NCI-H446 (cell line): Measurements from ENCODE around the gene CYB561D2.

ENCODE experiments used
- DNase-seq, 2 experiments: peaks; one replicate each; lab custom pipeline; 2025; lab: John Stamatoyannopoulos, UW

The CYB561D2 gene

DNA sequence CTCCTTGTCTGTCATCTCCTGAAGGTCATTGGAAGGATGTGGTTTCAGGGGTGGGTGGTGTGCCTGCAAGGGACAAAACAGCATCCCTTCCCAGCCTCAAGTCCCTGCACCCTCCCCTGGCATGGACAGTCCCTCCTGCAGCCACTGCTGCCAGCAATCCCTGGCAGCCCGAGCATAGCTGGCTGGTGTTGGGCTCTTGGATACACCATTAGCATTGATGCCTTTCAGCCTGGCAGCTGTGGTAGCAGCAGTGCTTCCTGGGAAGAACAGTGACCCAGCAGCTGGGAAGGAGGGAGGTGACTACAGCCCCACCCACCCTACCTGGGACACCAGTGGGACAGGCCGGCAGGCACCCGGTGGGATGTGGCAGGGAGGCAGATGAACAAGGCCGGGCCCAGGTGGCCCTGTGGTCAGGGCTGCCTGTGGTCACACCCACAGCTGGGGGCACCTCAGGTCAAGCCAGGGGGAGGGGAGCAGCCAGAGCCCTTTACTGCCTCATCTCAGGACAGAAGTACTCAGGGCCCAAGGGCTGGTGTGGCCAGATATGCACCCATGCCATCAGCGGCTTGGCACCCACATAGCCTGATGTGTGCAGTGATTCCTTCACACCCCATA lies 41.5 kb downstream of the CYB561D2 start:
- peak; percentile 8 to 45 for DNase-seq

DNA sequence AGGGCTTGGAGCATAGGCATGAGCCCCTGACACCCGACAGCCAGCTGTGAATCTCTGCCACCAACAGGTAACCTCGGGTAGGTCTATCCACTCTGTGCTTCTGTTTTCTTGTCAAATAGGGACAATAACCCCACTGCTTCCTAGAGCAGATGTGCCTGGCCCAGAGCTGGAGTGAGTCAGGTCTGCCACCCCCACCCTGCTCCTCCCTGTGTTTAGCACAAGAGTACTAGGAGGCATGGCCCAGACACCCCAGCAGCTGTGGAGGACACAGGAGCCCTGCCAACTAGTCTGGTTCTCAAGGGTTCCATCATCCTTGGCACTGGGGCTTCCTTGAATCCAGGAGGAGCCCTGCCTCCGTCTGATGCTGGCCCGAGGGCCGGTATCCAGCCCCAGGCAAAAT lies 42.4 kb downstream of the CYB561D2 start:
- no peak for DNase-seq

DNA sequence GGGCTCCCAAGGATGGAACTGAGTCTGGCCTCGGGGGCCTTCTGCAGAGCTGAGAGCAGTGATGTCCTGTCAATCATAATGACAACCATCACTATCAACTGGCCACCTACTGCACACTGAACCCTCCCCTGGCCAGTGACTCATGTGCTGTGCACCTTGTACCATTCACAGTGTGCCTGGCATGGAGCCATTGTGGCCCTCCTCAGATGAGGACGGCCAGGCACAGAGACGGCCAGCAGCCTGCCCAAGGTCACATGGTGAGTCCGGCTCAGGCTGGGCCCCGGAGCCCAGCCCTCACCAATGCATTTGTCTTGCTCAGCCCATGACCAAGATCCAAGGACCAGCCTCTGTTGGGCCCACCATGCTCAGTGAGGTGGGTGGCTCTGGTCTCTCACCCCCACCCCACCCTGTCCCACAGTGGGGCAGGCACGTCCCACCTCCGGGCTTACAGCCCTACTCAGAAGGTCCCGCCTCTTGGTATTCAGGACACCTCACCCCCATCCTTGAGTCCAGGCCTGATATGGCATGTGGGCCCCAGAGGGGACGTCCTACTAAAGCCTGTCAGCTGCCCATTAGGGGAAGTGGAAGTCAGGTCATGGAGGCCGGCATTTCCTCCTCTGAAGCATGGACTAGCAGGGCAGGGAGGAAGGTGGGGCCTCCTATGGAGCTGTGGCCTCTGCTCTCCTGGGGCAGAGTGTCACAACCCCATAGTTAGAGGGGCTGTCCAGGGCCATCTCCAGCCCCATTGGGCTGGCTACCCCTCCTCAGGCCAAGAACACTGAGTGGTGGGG lies 44.6 kb downstream of the CYB561D2 start:
- no peak for DNase-seq

- no peak for DNase-seq
These were observed 45.8 kb downstream of the CYB561D2 start for GRCh38 chr3:50396502-50396901.

GRCh38 chr3:50401978-50402595 lies 51.4 kb downstream of the CYB561D2 start:
- DNase-seq, result no peak
